ENCODE results near the gene ANKRD13A. TPM values are rescaled to one million over a fixed set of nuclear protein-coding genes. Genes with fewer than 3 reads are reported as not detected.
A peak's percentile ranks its signal among the peaks of the same experiment; 100 is the strongest.
"Not testable (repeated sequence)": the region's sequence is repeated elsewhere in the genome, so short reads cannot be mapped to it uniquely, and the experiment has no call there.

ANKRD13A gene
- total and polyA plus RNA-seq, 7 donors: 6.8 to 16.3 (median 9.0) TPM

GRCh38 chr12:110067531-110067930 is 68.3 kb downstream of the ANKRD13A start:
- no peak for DNase-seq
- ATAC-seq: no peak
- TF ChIP-seq CTCF (IDR thresholded peaks at IDR 0.05): no peak
- Histone ChIP-seq H3K36me3 (ENCODE audit: insufficient read depth in 1 of 2, low read depth in 1 of 2) (no peaks in the 10 kb centered on the region), H3K4me3 (no peak overlapping the region), H3K4me1 (no peaks in the 10 kb centered on the region), H3K27ac (no peak overlapping the region), H3K9me3 (no peaks in the 10 kb centered on the region), H3K27me3 (ENCODE audit: insufficient read depth in 3 of 3, low read length in 2 of 3) (no peaks in the 10 kb centered on the region)
- intact Hi-C loops (cut with DNase I): no loop called here
- 87 to 91% (median 90%) methylated on average over 7 of the region's 7 CpGs for WGBS, 3 donors

- H3K4me3 ChIP-seq; H3K27ac ChIP-seq; ATAC-seq; H3K9me3 ChIP-seq; H3K27me3 ChIP-seq (ENCODE audit: insufficient read depth in 3 of 3, low read length in 2 of 3); intact Hi-C loops (cut with DNase I); H3K36me3 ChIP-seq (ENCODE audit: insufficient read depth in 1 of 2, low read depth in 1 of 2); H3K4me1 ChIP-seq; DNase-seq: not testable (repeated sequence)
- 89 to 92% (median 90%) methylated on average over 9 of the region's 9 CpGs for WGBS, 3 donors
Measured at GRCh38 chr12:110068115-110068514, 68.9 kb downstream of the ANKRD13A start.

DNA sequence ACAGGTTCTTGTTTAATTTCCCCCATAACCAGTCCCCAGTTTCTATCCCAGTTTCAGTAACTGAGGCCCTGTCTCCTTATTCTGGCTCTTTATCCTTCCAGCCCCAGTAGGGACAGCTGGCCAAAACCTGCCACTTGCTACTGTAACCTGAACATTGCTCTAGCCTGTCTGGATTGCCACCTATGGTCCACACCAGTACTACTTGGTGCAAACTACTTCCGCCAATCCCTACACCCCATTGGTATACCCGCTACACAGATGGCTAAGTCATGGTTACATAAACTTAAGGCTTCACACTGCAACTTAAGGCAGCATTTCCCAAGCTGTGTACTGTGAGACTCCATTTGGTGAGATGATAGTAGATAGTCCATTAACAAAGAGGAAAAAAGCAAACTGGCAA is 69.4 kb downstream of the ANKRD13A start:
- Histone ChIP-seq H3K4me3 (no peak overlapping the region), H3K36me3 (ENCODE audit: insufficient read depth in 1 of 2, low read depth in 1 of 2) (no peaks in the 10 kb centered on the region), H3K9me3 (no peaks in the 10 kb centered on the region), H3K4me1 (no peaks in the 10 kb centered on the region), H3K27me3 (ENCODE audit: insufficient read depth in 3 of 3, low read length in 2 of 3) (no peaks in the 10 kb centered on the region), H3K27ac (no peak overlapping the region)
- TF ChIP-seq CTCF (IDR thresholded peaks at IDR 0.05): no peak
- intact Hi-C loops (cut with DNase I): no loop called here
- no peak for ATAC-seq
- DNase-seq: no peak
- 96 to 98% (median 98%) methylated on average over 2 of the region's 2 CpGs for WGBS, 3 donors

GRCh38 chr12:110071504-110071903 is 72.3 kb downstream of the ANKRD13A start:
- intact Hi-C loops (cut with DNase I): no loop called here
- DNase-seq (no peak), ATAC-seq (no peak)
- no peaks in the 10 kb centered on the region for H3K4me1 ChIP-seq
- H3K4me3 ChIP-seq: no peak overlapping the region
- no peaks in the 10 kb centered on the region for H3K27me3 ChIP-seq (ENCODE audit: insufficient read depth in 3 of 3, low read length in 2 of 3)
- no peaks in the 10 kb centered on the region for H3K36me3 ChIP-seq (ENCODE audit: insufficient read depth in 1 of 2, low read depth in 1 of 2)
- H3K27ac ChIP-seq: no peak overlapping the region
- TF ChIP-seq CTCF (IDR thresholded peaks at IDR 0.05): no peak
- no peaks in the 10 kb centered on the region for H3K9me3 ChIP-seq

DNA sequence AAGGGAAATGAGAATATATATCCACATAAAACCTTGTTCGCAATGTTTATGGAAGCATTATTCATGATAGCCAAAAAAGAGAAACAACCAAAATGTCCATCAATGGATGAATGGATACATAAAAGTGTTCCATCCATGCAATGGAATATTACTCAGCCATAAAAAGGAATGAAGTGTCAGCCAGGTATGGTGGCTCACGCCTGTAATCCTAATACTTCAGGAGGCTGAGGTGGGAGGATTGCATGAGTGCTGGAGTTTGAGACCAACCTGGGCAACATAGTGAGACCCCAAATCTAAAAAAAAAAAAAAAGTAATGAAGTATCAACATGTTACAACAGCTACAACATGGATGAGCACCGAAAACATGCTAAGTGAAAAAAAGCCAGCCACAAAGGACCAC is 72.7 kb downstream of the ANKRD13A start:
- Histone ChIP-seq H3K4me3 (no peak overlapping the region), H3K27ac (no peak overlapping the region), H3K9me3 (no peaks in the 10 kb centered on the region), H3K4me1 (no peaks in the 10 kb centered on the region), H3K36me3 (ENCODE audit: insufficient read depth in 1 of 2, low read depth in 1 of 2) (no peaks in the 10 kb centered on the region), H3K27me3 (ENCODE audit: insufficient read depth in 3 of 3, low read length in 2 of 3) (no peaks in the 10 kb centered on the region)
- no peak for ATAC-seq
- no peak for TF ChIP-seq CTCF (IDR thresholded peaks at IDR 0.05)
- WGBS, 3 donors: 95 to 100% (median 99%) methylated on average over 3 of the region's 3 CpGs
- intact Hi-C loops (cut with DNase I): no loop called here
- DNase-seq: no peak

DNA sequence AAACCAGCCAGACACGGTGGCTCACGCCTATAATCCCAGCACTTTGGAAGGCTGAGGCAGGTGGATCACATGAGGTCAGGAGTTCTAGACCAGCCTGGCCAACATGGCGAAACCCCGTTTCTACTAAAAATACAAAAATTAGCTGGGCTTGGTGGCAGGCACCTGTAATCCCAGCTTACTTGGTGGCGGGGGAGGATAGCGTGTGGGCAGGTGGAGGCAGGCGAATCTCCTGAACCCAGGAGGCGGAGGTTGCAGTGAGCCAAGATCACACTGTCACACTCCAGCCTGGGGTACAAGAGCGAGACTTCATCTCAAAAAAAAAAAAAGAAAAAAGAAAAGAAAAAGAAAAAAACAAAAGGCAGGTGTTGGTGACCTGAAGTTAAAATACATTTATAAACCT is 73.4 kb downstream of the ANKRD13A start:
- DNase-seq; intact Hi-C loops (cut with DNase I); H3K36me3 ChIP-seq (ENCODE audit: insufficient read depth in 1 of 2, low read depth in 1 of 2); H3K27ac ChIP-seq; H3K4me1 ChIP-seq; H3K9me3 ChIP-seq; ATAC-seq; H3K27me3 ChIP-seq (ENCODE audit: insufficient read depth in 3 of 3, low read length in 2 of 3): not testable (repeated sequence)
- 71 to 81% (median 74%) methylated on average over 9 of the region's 9 CpGs for WGBS, 3 donors
- H3K4me3 ChIP-seq: peak overlapping the region; percentile 55

Measured in psoas muscle (tissue), 8 donors.